Measurements from ENCODE around the gene PIK3R4. TPM values are rescaled to one million over a fixed set of nuclear protein-coding genes. Genes with fewer than 3 reads are reported as not detected.

PIK3R4 gene
- polyA plus RNA-seq, 1 donor, result 28.7 TPM

GRCh38 chr3:130725746-130726145, 20.9 kb downstream of the PIK3R4 start:
- no peak overlapping the region for H3K4me3 ChIP-seq (ENCODE audit: low read length)

GRCh38 chr3:130715616-130716015, 31.0 kb downstream of the PIK3R4 start:
- whole genome bisulfite sequencing (ENCODE audit: insufficient coverage, low lambda C conversion rate), result 86% methylated on average over 1 of the region's 1 CpG
- Histone ChIP-seq H3K27ac (ENCODE audit: low read length) (no peak overlapping the region), H3K9me3 (ENCODE audit: control insufficient read depth, low read depth, low read length) (no peaks in the 10 kb centered on the region), H3K27me3 (ENCODE audit: control insufficient read depth, insufficient read depth, low read length) (no peaks in the 10 kb centered on the region), H3K4me1 (ENCODE audit: control insufficient read depth, insufficient read depth, low read length) (no peaks in the 10 kb centered on the region), H3K4me3 (ENCODE audit: low read length) (no peak overlapping the region), H3K36me3 (ENCODE audit: control insufficient read depth, insufficient read depth, low read length) (peaks cover 25% of the 10 kb centered on the region)
- DNase-seq, result no peak

More at GRCh38 chr3:130725746-130726145, 20.9 kb downstream of the PIK3R4 start:
- Histone ChIP-seq H3K4me1 (ENCODE audit: control insufficient read depth, insufficient read depth, low read length) (peaks cover 3% of the 10 kb centered on the region), H3K9me3 (ENCODE audit: control insufficient read depth, low read depth, low read length) (no peaks in the 10 kb centered on the region), H3K27ac (ENCODE audit: low read length) (no peak overlapping the region), H3K27me3 (ENCODE audit: control insufficient read depth, insufficient read depth, low read length) (no peaks in the 10 kb centered on the region), H3K36me3 (ENCODE audit: control insufficient read depth, insufficient read depth, low read length) (peaks cover 8% of the 10 kb centered on the region)
- 100% methylated on average over 2 of the region's 2 CpGs for WGBS (ENCODE audit: insufficient coverage, low lambda C conversion rate)
- no peak for DNase-seq

GRCh38 chr3:130712718-130713423, 33.8 kb downstream of the PIK3R4 start:
- 80% methylated on average over 1 of the region's 3 CpGs for WGBS (ENCODE audit: insufficient coverage, low lambda C conversion rate)
- Histone ChIP-seq H3K9me3 (ENCODE audit: control insufficient read depth, low read depth, low read length) (no peaks in the 10 kb centered on the region), H3K4me1 (ENCODE audit: control insufficient read depth, insufficient read depth, low read length) (no peaks in the 10 kb centered on the region), H3K27me3 (ENCODE audit: control insufficient read depth, insufficient read depth, low read length) (no peaks in the 10 kb centered on the region), H3K4me3 (ENCODE audit: low read length) (no peak overlapping the region), H3K36me3 (ENCODE audit: control insufficient read depth, insufficient read depth, low read length) (peaks cover 20% of the 10 kb centered on the region), H3K27ac (ENCODE audit: low read length) (no peak overlapping the region)
- DNase-seq, result no peak

GRCh38 chr3:130711565-130712324, 34.9 kb downstream of the PIK3R4 start:
- WGBS (ENCODE audit: insufficient coverage, low lambda C conversion rate), result 80% methylated on average over 2 of the region's 4 CpGs

GRCh38 chr3:130709671-130710070, 37.0 kb downstream of the PIK3R4 start:
- H3K9me3 ChIP-seq (ENCODE audit: control insufficient read depth, low read depth, low read length), result no peaks in the 10 kb centered on the region
- no peak overlapping the region for H3K4me3 ChIP-seq (ENCODE audit: low read length)
- H3K36me3 ChIP-seq (ENCODE audit: control insufficient read depth, insufficient read depth, low read length), result peaks cover 19% of the 10 kb centered on the region
- H3K27me3 ChIP-seq (ENCODE audit: control insufficient read depth, insufficient read depth, low read length), result no peaks in the 10 kb centered on the region
- WGBS (ENCODE audit: insufficient coverage, low lambda C conversion rate), result no CpG with 5 or more reads among the region's 1 CpG
- H3K27ac ChIP-seq (ENCODE audit: low read length), result no peak overlapping the region
- H3K4me1 ChIP-seq (ENCODE audit: control insufficient read depth, insufficient read depth, low read length), result no peaks in the 10 kb centered on the region
- no peak for DNase-seq

More at GRCh38 chr3:130711565-130712324, 34.9 kb downstream of the PIK3R4 start:
- no peak overlapping the region for H3K4me3 ChIP-seq (ENCODE audit: low read length)
- no peaks in the 10 kb centered on the region for H3K27me3 ChIP-seq (ENCODE audit: control insufficient read depth, insufficient read depth, low read length)
- no peak overlapping the region for H3K27ac ChIP-seq (ENCODE audit: low read length)
- H3K9me3 ChIP-seq (ENCODE audit: control insufficient read depth, low read depth, low read length), result no peaks in the 10 kb centered on the region
- no peaks in the 10 kb centered on the region for H3K4me1 ChIP-seq (ENCODE audit: control insufficient read depth, insufficient read depth, low read length)
- DNase-seq, result no peak
- peaks cover 22% of the 10 kb centered on the region for H3K36me3 ChIP-seq (ENCODE audit: control insufficient read depth, insufficient read depth, low read length)

- no peaks in the 10 kb centered on the region for H3K27me3 ChIP-seq (ENCODE audit: control insufficient read depth, insufficient read depth, low read length)
- DNase-seq, result no peak
- no peak overlapping the region for H3K27ac ChIP-seq (ENCODE audit: low read length)
- no peaks in the 10 kb centered on the region for H3K9me3 ChIP-seq (ENCODE audit: control insufficient read depth, low read depth, low read length)
- no peaks in the 10 kb centered on the region for H3K4me1 ChIP-seq (ENCODE audit: control insufficient read depth, insufficient read depth, low read length)
- no peak overlapping the region for H3K4me3 ChIP-seq (ENCODE audit: low read length)
- no CpG with 5 or more reads among the region's 3 CpGs for whole genome bisulfite sequencing (ENCODE audit: insufficient coverage, low lambda C conversion rate)
- H3K36me3 ChIP-seq (ENCODE audit: control insufficient read depth, insufficient read depth, low read length), result peaks cover 16% of the 10 kb centered on the region
Observed at GRCh38 chr3:130707902-130708601, 38.6 kb downstream of the PIK3R4 start.

- WGBS (ENCODE audit: insufficient coverage, low lambda C conversion rate), result 81% methylated on average over 3 of the region's 6 CpGs
Observed at GRCh38 chr3:130705501-130705900, 41.1 kb downstream of the PIK3R4 start.

GRCh38 chr3:130702985-130703384, 43.6 kb downstream of the PIK3R4 start:
- H3K36me3 ChIP-seq (ENCODE audit: control insufficient read depth, insufficient read depth, low read length), result peaks cover 28% of the 10 kb centered on the region
- peak; percentile 14 to 61 for DNase-seq

More at GRCh38 chr3:130705501-130705900, 41.1 kb downstream of the PIK3R4 start:
- peaks cover 23% of the 10 kb centered on the region for H3K36me3 ChIP-seq (ENCODE audit: control insufficient read depth, insufficient read depth, low read length)
- no peaks in the 10 kb centered on the region for H3K27me3 ChIP-seq (ENCODE audit: control insufficient read depth, insufficient read depth, low read length)
- H3K4me1 ChIP-seq (ENCODE audit: control insufficient read depth, insufficient read depth, low read length), result no peaks in the 10 kb centered on the region
- H3K4me3 ChIP-seq (ENCODE audit: low read length), result no peak overlapping the region
- DNase-seq, result no peak
- H3K9me3 ChIP-seq (ENCODE audit: control insufficient read depth, low read depth, low read length), result no peaks in the 10 kb centered on the region
- no peak overlapping the region for H3K27ac ChIP-seq (ENCODE audit: low read length)

GRCh38 chr3:130700541-130700940, 46.1 kb downstream of the PIK3R4 start:
- Histone ChIP-seq H3K36me3 (ENCODE audit: control insufficient read depth, insufficient read depth, low read length) (peaks cover 26% of the 10 kb centered on the region), H3K27me3 (ENCODE audit: control insufficient read depth, insufficient read depth, low read length) (no peaks in the 10 kb centered on the region), H3K27ac (ENCODE audit: low read length) (no peak overlapping the region), H3K9me3 (ENCODE audit: control insufficient read depth, low read depth, low read length) (no peaks in the 10 kb centered on the region), H3K4me3 (ENCODE audit: low read length) (no peak overlapping the region), H3K4me1 (ENCODE audit: control insufficient read depth, insufficient read depth, low read length) (no peaks in the 10 kb centered on the region)
- DNase-seq, result no peak
- no CpG with 5 or more reads among the region's 2 CpGs for WGBS (ENCODE audit: insufficient coverage, low lambda C conversion rate)

More at GRCh38 chr3:130702985-130703384, 43.6 kb downstream of the PIK3R4 start:
- H3K9me3 ChIP-seq (ENCODE audit: control insufficient read depth, low read depth, low read length), result no peaks in the 10 kb centered on the region
- H3K4me3 ChIP-seq (ENCODE audit: low read length), result no peak overlapping the region
- no peaks in the 10 kb centered on the region for H3K27me3 ChIP-seq (ENCODE audit: control insufficient read depth, insufficient read depth, low read length)
- 58% methylated on average over 3 of the region's 3 CpGs for WGBS (ENCODE audit: insufficient coverage, low lambda C conversion rate)
- no peak overlapping the region for H3K27ac ChIP-seq (ENCODE audit: low read length)
- H3K4me1 ChIP-seq (ENCODE audit: control insufficient read depth, insufficient read depth, low read length), result no peaks in the 10 kb centered on the region

GRCh38 chr3:130699765-130700164, 46.9 kb downstream of the PIK3R4 start:
- Histone ChIP-seq H3K27me3 (ENCODE audit: control insufficient read depth, insufficient read depth, low read length) (no peaks in the 10 kb centered on the region), H3K4me1 (ENCODE audit: control insufficient read depth, insufficient read depth, low read length) (no peaks in the 10 kb centered on the region), H3K27ac (ENCODE audit: low read length) (no peak overlapping the region), H3K4me3 (ENCODE audit: low read length) (no peak overlapping the region), H3K36me3 (ENCODE audit: control insufficient read depth, insufficient read depth, low read length) (peaks cover 22% of the 10 kb centered on the region), H3K9me3 (ENCODE audit: control insufficient read depth, low read depth, low read length) (no peaks in the 10 kb centered on the region)
- DNase-seq, result peak; percentile 15 to 22
